H9 (cell line): ENCODE measurements around the gene DAB1. TPM values are rescaled to one million over a fixed set of nuclear protein-coding genes. Genes with fewer than 3 reads are reported as not detected.
A peak's percentile ranks its signal among the peaks of the same experiment; 100 is the strongest.

Experiments
- DNase-seq: peaks from one replicate; pipeline ENCODE4 v3.0.0-alpha.2; 2017
- H2AFZ ChIP-seq: one replicate; pipeline ENCODE4 v1.6.1; 2013; ENCODE audit warnings: mild to moderate bottlenecking, low read length, control low read depth, moderate library complexity
- H2AK5ac ChIP-seq: 2 replicates; pipeline ENCODE4 v1.6.1; 2013; ENCODE audit warnings: low read length, control low read depth, mixed read lengths; ENCODE audit not compliant: insufficient read length
- H2BK120ac ChIP-seq: one replicate; pipeline ENCODE4 v1.6.1; 2013; ENCODE audit warnings: low read depth, mild to moderate bottlenecking, low read length, control low read depth, inconsistent platforms; ENCODE audit not compliant: poor library complexity, severe bottlenecking
- H2BK12ac ChIP-seq: 2 replicates; pipeline ENCODE4 v1.6.1; 2013; ENCODE audit warnings: low read length, control low read depth, mixed read lengths, low read depth; ENCODE audit not compliant: insufficient read length
- H2BK15ac ChIP-seq: 2 replicates; pipeline ENCODE4 v1.6.1; 2013; ENCODE audit warnings: low read depth, low read length, control low read depth
- H2BK20ac ChIP-seq: one replicate; pipeline ENCODE4 v1.6.1; 2013; ENCODE audit warnings: low read depth, mild to moderate bottlenecking, low read length, control low read depth, inconsistent platforms; ENCODE audit not compliant: poor library complexity, severe bottlenecking
- H2BK5ac ChIP-seq: 2 replicates; pipeline ENCODE4 v1.6.1; 2013; ENCODE audit warnings: low read length, control low read depth, mixed read lengths; ENCODE audit not compliant: insufficient read length
- H3K14ac ChIP-seq: 2 replicates; pipeline ENCODE4 v1.6.1; 2013; ENCODE audit warnings: low read length, control low read depth; ENCODE audit not compliant: insufficient read depth
- H3K18ac ChIP-seq: 2 replicates; pipeline ENCODE4 v1.6.1; 2013; ENCODE audit warnings: low read depth, mild to moderate bottlenecking, mixed read lengths, low read length, control low read depth; ENCODE audit not compliant: insufficient read length
- H3K23ac ChIP-seq: 2 replicates; pipeline ENCODE4 v1.6.1; 2013; ENCODE audit warnings: low read length, control low read depth, mixed read lengths, low read depth; ENCODE audit not compliant: insufficient read length
- H3K23me2 ChIP-seq: 2 replicates; pipeline ENCODE4 v1.6.1; 2013; ENCODE audit warnings: low read depth, mild to moderate bottlenecking, mixed read lengths, low read length, control low read depth; ENCODE audit not compliant: insufficient read length, poor library complexity, severe bottlenecking
- H3K27ac ChIP-seq: 2 replicates; pipeline ENCODE4 v1.5.1; 2013; ENCODE audit warnings: low read length, control low read depth, mixed read lengths, low read depth; ENCODE audit not compliant: insufficient read length
- H3K27me3 ChIP-seq: 2 replicates; pipeline ENCODE4 v1.6.1; 2013; ENCODE audit warnings: low read length, control low read depth, inconsistent platforms; ENCODE audit not compliant: insufficient read depth
- H3K4ac ChIP-seq: 2 replicates; pipeline ENCODE4 v1.6.1; 2013; ENCODE audit warnings: low read depth, mild to moderate bottlenecking, control low read depth, inconsistent platforms, low read length, moderate library complexity
- H3K4me1 ChIP-seq: 2 replicates; pipeline ENCODE4 v1.6.1; 2013; ENCODE audit warnings: low read length, control low read depth, inconsistent platforms; ENCODE audit not compliant: insufficient read depth
- H3K4me2 ChIP-seq: 2 replicates; pipeline ENCODE4 v1.6.1; 2013; ENCODE audit warnings: low read length, control low read depth, mixed read lengths; ENCODE audit not compliant: insufficient read length, insufficient read depth
- H3K56ac ChIP-seq: 2 replicates; pipeline ENCODE4 v1.6.1; 2013; ENCODE audit warnings: low read depth, mild to moderate bottlenecking, mixed read lengths, low read length, control low read depth; ENCODE audit not compliant: insufficient read length
- H3K79me1 ChIP-seq: 2 replicates; pipeline ENCODE4 v1.6.1; 2013; ENCODE audit warnings: low read depth, mild to moderate bottlenecking, moderate library complexity, low read length, control low read depth, inconsistent platforms; ENCODE audit not compliant: insufficient read depth, poor library complexity, severe bottlenecking
- H3K79me2 ChIP-seq: 2 replicates; pipeline ENCODE4 v1.6.1; 2013; ENCODE audit warnings: low read length, control low read depth, inconsistent platforms; ENCODE audit not compliant: insufficient read depth
- H3K9ac ChIP-seq: 2 replicates; pipeline ENCODE4 v1.6.1; 2013; ENCODE audit warnings: low read length, control low read depth, mixed read lengths; ENCODE audit not compliant: insufficient read length; ENCODE audit errors: extremely low read depth
- H3K9me3 ChIP-seq: one replicate; pipeline ENCODE4 v1.6.1; 2013; ENCODE audit warnings: low read depth, low read length, inconsistent platforms; ENCODE audit not compliant: control insufficient read depth
- H3T11ph ChIP-seq: one replicate; pipeline ENCODE4 v1.6.1; 2013; ENCODE audit warnings: mild to moderate bottlenecking, low read length, control low read depth, inconsistent platforms
- H4K20me1 ChIP-seq: one replicate; pipeline ENCODE4 v1.6.1; 2013; ENCODE audit not compliant: control insufficient read depth, insufficient read length, insufficient read depth
- H4K5ac ChIP-seq: 2 replicates; pipeline ENCODE4 v1.6.1; 2013; ENCODE audit warnings: low read depth, mild to moderate bottlenecking, mixed read lengths, low read length, control low read depth; ENCODE audit not compliant: insufficient read length
- H4K8ac ChIP-seq: replicated peaks from 2 replicates; pipeline ENCODE4 v1.6.1; 2013; ENCODE audit warnings: low read length, control low read depth, mixed read lengths, low read depth; ENCODE audit not compliant: insufficient read length
- H4K91ac ChIP-seq: 2 replicates; pipeline ENCODE4 v1.6.1; 2013; ENCODE audit warnings: low read depth, mild to moderate bottlenecking, moderate library complexity, mixed read lengths, low read length, control low read depth; ENCODE audit not compliant: insufficient read length
- H3K27ac Mint-ChIP-seq, 3 experiments: 2 replicates in 2 of 3; 3 replicates in 1 of 3; pipeline ENCODE4 v1.8.0; 2020 to 2021; ENCODE audit warnings: mixed read lengths in 3 of 3, mild to moderate bottlenecking in 1 of 3, moderate library complexity in 1 of 3
- H3K27me3 Mint-ChIP-seq: 2 replicates; pipeline ENCODE4 v1.8.0; 2021; ENCODE audit warnings: low read depth, mild to moderate bottlenecking, moderate library complexity, mixed read lengths
- H3K36me3 Mint-ChIP-seq, 3 experiments: 2 replicates in 2 of 3; 3 replicates in 1 of 3; pipeline ENCODE4 v1.8.0; 2020 to 2021; ENCODE audit warnings: low read depth in 3 of 3, mixed read lengths in 3 of 3; ENCODE audit not compliant: insufficient read depth in 1 of 3
- H3K4me1 Mint-ChIP-seq, 2 experiments: 2 replicates each; pipeline ENCODE4 v1.8.0; 2020; ENCODE audit warnings: mixed read lengths in 2 of 2
- H3K4me3 Mint-ChIP-seq, 2 experiments: 2 replicates in 1 of 2; 3 replicates in 1 of 2; pipeline ENCODE4 v1.8.0; 2020 to 2021; ENCODE audit warnings: mild to moderate bottlenecking in 2 of 2, mixed read lengths in 2 of 2, moderate library complexity in 1 of 2
- H3K9me3 Mint-ChIP-seq, 2 experiments: 2 replicates in 1 of 2; 3 replicates in 1 of 2; pipeline ENCODE4 v1.8.0; 2020; ENCODE audit warnings: mild to moderate bottlenecking in 2 of 2, mixed read lengths in 2 of 2, moderate library complexity in 1 of 2
- WGBS: extraction: QIAGEN DNeasy Blood & Tissue Kit; methylation state at CpG from one replicate; pipeline ENCODE4 v1.1.7; 2013; ENCODE audit warnings: missing lambda C conversion rate, low lambda C conversion rate, mixed read lengths; ENCODE audit not compliant: insufficient read length; ENCODE audit errors: extremely low coverage; 5-methylcytosine and 5-hydroxymethylcytosine counted together
- total RNA-seq: library from RNA; stranded (reverse); gene quantifications from 2 replicates; pipeline ENCODE4 v1.2.1, GENCODE V29; 2021
- TF ChIP-seq, protein P1 (sequence below): fragments of 200-600 bp; sonication (generic); conservative IDR thresholded peaks from 3 replicates; pipeline ENCODE4 v1.8.0; 2021; ENCODE audit warnings: antibody characterized with exemption, mild to moderate bottlenecking

The DAB1 gene
- total RNA-seq, 1 experiment from 2014 or later = 9.3 TPM

GRCh38 chr1:57124768-57125446 lies 299.0 kb downstream of the DAB1 start:
- Histone ChIP-seq H3K27me3 (no peaks in the 10 kb centered on the region), H2BK20ac (no peak overlapping the region), H3K56ac (no peak overlapping the region), H2BK120ac (no peak overlapping the region), H2AFZ (no peak overlapping the region), H3K4me2 (no peak overlapping the region), H4K20me1 (no peaks in the 10 kb centered on the region), H3K4ac (no peak overlapping the region), H3K14ac (no peak overlapping the region), H3K79me2 (no peaks in the 10 kb centered on the region), H2BK5ac (no peak overlapping the region), H4K8ac (no peak overlapping the region), H3K27ac (no peak overlapping the region), H3K18ac (no peak overlapping the region), H3T11ph (no peak overlapping the region), H3K23ac (no peak overlapping the region), H3K4me1 (no peaks in the 10 kb centered on the region), H3K79me1 (no peaks in the 10 kb centered on the region), H4K91ac (no peak overlapping the region), H2BK12ac (no peak overlapping the region), H2BK15ac (no peak overlapping the region), H3K9me3 (no peaks in the 10 kb centered on the region), H4K5ac (no peak overlapping the region), H2AK5ac (no peak overlapping the region), H3K9ac (no peak overlapping the region), H3K23me2 (no peaks in the 10 kb centered on the region)
- no CpG with 5 or more reads among the region's 5 CpGs for WGBS
- H3K36me3 Mint-ChIP-seq = no peaks in the 10 kb centered on the region
- no peaks in the 10 kb centered on the region; a peak in 1 of 5 replicates for H3K9me3 Mint-ChIP-seq
- no peak overlapping the region for H3K27ac Mint-ChIP-seq
- no peak for DNase-seq
- peaks cover 4 to 9% of the 10 kb centered on the region in 2 experiments for H3K4me1 Mint-ChIP-seq
- TF ChIP-seq, protein P1, sequence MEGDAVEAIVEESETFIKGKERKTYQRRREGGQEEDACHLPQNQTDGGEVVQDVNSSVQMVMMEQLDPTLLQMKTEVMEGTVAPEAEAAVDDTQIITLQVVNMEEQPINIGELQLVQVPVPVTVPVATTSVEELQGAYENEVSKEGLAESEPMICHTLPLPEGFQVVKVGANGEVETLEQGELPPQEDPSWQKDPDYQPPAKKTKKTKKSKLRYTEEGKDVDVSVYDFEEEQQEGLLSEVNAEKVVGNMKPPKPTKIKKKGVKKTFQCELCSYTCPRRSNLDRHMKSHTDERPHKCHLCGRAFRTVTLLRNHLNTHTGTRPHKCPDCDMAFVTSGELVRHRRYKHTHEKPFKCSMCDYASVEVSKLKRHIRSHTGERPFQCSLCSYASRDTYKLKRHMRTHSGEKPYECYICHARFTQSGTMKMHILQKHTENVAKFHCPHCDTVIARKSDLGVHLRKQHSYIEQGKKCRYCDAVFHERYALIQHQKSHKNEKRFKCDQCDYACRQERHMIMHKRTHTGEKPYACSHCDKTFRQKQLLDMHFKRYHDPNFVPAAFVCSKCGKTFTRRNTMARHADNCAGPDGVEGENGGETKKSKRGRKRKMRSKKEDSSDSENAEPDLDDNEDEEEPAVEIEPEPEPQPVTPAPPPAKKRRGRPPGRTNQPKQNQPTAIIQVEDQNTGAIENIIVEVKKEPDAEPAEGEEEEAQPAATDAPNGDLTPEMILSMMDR = peak; percentile 55
- H3K27me3 Mint-ChIP-seq = no peaks in the 10 kb centered on the region; the same call in none of the 2 replicates
- H3K4me3 Mint-ChIP-seq = no peak overlapping the region
